ENCODE results near the gene ICA1. TPM values are rescaled to one million over a fixed set of nuclear protein-coding genes. Genes with fewer than 3 reads are reported as not detected.

Gene ICA1
- total RNA-seq, 4 donors from 2014 or later: 4.1 to 7.4 (median 5.8) TPM

DNA sequence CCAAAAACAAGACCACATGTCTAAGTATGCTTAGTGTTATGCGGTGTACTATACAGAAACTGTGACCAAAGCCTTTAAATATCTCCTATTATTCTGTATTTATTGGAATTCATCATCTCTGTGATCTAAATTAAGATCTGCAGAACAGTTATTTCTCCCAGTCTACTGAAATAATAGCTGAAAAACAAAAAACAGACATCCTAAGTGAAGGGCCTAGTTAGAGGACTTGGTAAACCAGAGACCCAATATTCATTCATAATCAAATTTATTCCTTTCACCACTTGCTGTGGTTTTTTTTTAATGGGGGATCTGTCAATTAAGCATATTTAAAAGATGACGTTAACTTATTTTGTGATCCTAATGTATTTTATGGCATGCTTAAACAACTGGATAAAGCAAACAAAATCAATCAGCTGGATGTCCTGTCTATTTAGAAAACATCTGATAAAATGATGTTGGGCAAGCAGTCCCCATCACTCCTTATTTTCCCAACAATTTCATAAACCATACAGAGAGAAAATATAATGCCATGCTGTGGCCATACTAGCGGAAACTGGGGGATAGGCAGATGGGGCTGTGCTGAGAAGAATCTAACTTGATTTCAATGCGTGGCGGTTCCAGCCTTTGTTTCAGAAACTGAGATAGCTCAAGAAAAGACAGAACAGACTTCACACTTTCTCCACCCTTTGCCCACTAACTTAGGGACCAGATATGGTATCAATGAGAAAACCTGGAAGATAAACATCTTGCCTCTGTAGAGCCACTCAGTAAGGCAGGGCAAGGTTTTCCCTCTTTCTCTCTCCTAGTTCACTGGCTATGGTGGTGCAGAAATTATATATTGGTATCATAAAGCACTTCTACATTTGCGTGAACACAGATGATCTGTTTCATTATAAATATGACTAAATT is 32.9 kb downstream of the ICA1 start:
- intact Hi-C loops (cut with DNase I): no loop called here
- TF ChIP-seq, protein P1, sequence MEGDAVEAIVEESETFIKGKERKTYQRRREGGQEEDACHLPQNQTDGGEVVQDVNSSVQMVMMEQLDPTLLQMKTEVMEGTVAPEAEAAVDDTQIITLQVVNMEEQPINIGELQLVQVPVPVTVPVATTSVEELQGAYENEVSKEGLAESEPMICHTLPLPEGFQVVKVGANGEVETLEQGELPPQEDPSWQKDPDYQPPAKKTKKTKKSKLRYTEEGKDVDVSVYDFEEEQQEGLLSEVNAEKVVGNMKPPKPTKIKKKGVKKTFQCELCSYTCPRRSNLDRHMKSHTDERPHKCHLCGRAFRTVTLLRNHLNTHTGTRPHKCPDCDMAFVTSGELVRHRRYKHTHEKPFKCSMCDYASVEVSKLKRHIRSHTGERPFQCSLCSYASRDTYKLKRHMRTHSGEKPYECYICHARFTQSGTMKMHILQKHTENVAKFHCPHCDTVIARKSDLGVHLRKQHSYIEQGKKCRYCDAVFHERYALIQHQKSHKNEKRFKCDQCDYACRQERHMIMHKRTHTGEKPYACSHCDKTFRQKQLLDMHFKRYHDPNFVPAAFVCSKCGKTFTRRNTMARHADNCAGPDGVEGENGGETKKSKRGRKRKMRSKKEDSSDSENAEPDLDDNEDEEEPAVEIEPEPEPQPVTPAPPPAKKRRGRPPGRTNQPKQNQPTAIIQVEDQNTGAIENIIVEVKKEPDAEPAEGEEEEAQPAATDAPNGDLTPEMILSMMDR (IDR thresholded peaks at IDR 0.05): no peak
- TF ChIP-seq EP300 (IDR thresholded peaks at IDR 0.05): no peak
- Histone ChIP-seq H3K27ac (replicated peaks in 1 of 4) (no peak overlapping the region), H3K36me3 (peaks cover 0 to 11% (median 0%) of the 10 kb centered on the region in 4 donors), H3K27me3 (no peaks in the 10 kb centered on the region), H3K4me1 (no peaks in the 10 kb centered on the region), H3K4me3 (no peak overlapping the region), H3K9me3 (no peaks in the 10 kb centered on the region)
- 90% methylated on average over 6 of the region's 6 CpGs for WGBS
- no peak for DNase-seq (ENCODE audit: extremely low spot score)

DNA sequence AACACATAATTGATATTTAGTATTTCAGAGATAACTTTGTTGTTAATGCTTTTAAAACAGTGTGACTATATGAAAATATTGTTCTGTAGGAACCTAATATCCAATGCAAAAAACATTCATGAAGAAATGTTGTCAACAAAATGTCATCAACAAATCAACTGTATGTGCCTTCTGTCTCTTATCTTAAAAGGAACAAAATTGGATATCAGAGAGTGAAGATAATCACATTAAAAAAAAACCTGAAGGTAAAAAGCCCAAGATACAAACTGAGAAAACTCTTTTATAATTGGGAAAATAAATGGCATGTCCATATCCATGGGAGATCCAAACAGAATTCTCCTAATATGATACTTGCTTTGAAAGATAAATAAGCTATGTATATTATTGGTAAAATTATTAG is 33.9 kb downstream of the ICA1 start:
- Histone ChIP-seq H3K27me3 (no peaks in the 10 kb centered on the region), H3K9me3 (no peaks in the 10 kb centered on the region), H3K36me3 (peaks cover 0 to 11% (median 0%) of the 10 kb centered on the region in 4 donors), H3K4me3 (no peak overlapping the region), H3K27ac (replicated peaks in 1 of 4) (no peak overlapping the region), H3K4me1 (no peaks in the 10 kb centered on the region)
- intact Hi-C loops (cut with DNase I): no loop called here
- DNase-seq (ENCODE audit: extremely low spot score): no peak
- TF ChIP-seq EP300 (IDR thresholded peaks at IDR 0.05) (no peak), POLR2AphosphoS5 (IDR thresholded peaks at IDR 0.05) (no peak), POLR2A (IDR thresholded peaks at IDR 0.05; ENCODE audit: low read depth) (no peak)
- TF ChIP-seq, protein P1 (IDR thresholded peaks at IDR 0.05): no peak

DNA sequence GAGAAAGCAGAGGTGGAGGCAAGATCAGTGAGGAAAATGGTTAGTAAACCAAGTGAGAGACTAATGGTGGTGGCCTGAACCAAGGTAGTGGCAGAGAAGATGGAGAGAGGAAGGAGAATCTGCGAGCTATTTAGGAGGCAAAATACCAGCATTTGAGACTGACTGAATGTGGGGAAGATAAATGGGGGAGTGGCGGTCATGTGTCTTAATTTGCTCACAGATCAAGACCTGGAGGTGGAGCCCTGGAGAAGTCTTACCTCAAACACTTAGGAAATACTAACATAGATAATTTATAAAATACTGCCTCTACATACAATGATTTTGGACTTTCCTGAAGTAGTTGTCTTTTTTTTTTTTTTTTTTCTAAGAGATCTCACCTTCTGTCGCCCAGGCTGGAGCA is 34.7 kb downstream of the ICA1 start:
- Histone ChIP-seq H3K27me3 (no peaks in the 10 kb centered on the region), H3K36me3 (peaks cover 0 to 9% (median 0%) of the 10 kb centered on the region in 4 donors), H3K4me3 (no peak overlapping the region), H3K9me3 (no peaks in the 10 kb centered on the region), H3K27ac (replicated peaks in 1 of 4) (no peak overlapping the region), H3K4me1 (no peaks in the 10 kb centered on the region)
- DNase-seq (ENCODE audit: extremely low spot score): no peak
- no peak for TF ChIP-seq POLR2AphosphoS5 (IDR thresholded peaks at IDR 0.05)
- intact Hi-C loops (cut with DNase I): no loop called here
- 96% methylated on average over 3 of the region's 3 CpGs for WGBS

DNA sequence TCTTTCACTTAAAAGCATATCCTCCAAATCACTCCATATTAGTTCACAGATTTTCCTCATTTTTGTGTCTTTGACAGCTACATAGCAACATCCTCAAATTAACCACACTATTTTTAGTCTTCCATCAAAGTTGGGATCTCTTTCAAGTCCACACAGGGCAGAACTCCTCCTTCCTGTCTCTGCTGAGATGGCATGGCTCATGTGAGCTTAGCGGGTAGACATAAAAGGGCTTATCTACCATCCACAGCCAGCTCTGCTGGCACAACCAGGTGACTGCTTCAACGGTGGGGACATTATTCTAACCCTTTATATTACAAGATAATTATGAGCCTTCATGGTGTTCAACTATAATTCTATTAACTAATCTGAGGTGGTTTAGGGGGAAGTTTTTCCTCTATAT is 35.5 kb downstream of the ICA1 start:
- H3K9me3 ChIP-seq: no peaks in the 10 kb centered on the region
- H3K27ac ChIP-seq (replicated peaks in 1 of 4): no peak overlapping the region
- no peak overlapping the region for H3K4me3 ChIP-seq
- intact Hi-C loops (cut with DNase I): no loop called here
- no peaks in the 10 kb centered on the region for H3K4me1 ChIP-seq
- H3K27me3 ChIP-seq: no peaks in the 10 kb centered on the region
- peaks cover 0 to 6% (median 0%) of the 10 kb centered on the region in 4 donors for H3K36me3 ChIP-seq
- TF ChIP-seq, protein P1 (IDR thresholded peaks at IDR 0.05): no peak
- TF ChIP-seq EP300 (IDR thresholded peaks at IDR 0.05): no peak
- TF ChIP-seq POLR2AphosphoS5 (IDR thresholded peaks at IDR 0.05): no peak
- TF ChIP-seq POLR2A (IDR thresholded peaks at IDR 0.05; ENCODE audit: low read depth): no peak
- no peak for DNase-seq (ENCODE audit: extremely low spot score)
- WGBS: 69% methylated on average over 2 of the region's 2 CpGs

DNA sequence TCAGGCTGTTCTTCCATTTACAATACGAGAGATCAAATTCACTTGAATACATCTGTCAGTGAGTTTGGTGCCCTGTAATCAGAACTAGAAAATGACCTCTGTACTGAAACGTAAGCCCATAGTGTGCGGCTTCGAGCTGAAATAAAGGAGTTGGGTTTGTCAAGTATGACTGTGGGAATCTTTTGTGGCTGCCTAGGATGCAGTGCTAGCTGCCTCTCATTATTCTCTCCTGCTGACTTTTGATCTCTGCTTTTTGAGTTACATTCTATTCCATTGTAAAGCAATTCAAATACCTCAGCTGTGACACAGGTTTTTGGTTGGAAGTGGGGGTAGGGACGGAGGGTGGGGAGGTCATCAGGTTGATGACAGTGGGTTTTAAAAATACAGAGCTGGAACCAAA is 40.4 kb downstream of the ICA1 start:
- 82% methylated on average over 5 of the region's 5 CpGs for whole genome bisulfite sequencing
- Histone ChIP-seq H3K4me1 (peaks cover 0 to 6% (median 2%) of the 10 kb centered on the region in 4 donors), H3K9me3 (no peaks in the 10 kb centered on the region), H3K27ac (replicated peaks in 1 of 4) (no peak overlapping the region), H3K36me3 (peaks cover 0 to 39% (median 0%) of the 10 kb centered on the region in 4 donors), H3K27me3 (no peaks in the 10 kb centered on the region), H3K4me3 (no peak overlapping the region)
- TF ChIP-seq EP300 (IDR thresholded peaks at IDR 0.05) (no peak), POLR2AphosphoS5 (IDR thresholded peaks at IDR 0.05) (no peak), POLR2A (IDR thresholded peaks at IDR 0.05; ENCODE audit: low read depth) (no peak)
- TF ChIP-seq, protein P1 (IDR thresholded peaks at IDR 0.05): no peak
- DNase-seq (ENCODE audit: extremely low spot score): no peak
- intact Hi-C loops (cut with DNase I): no loop called here

Measured in esophagus muscularis mucosa (tissue), 4 donors.